ENCODE measurements around the gene GNL3.
"Not testable (repeated sequence)": the region's sequence is repeated elsewhere in the genome, so short reads cannot be mapped to it uniquely, and the experiment has no call there.

The GNL3 gene

GRCh38 chr3:52685709-52686691 lies at the start of gene GNL3, which contains the start of gene PBRM1:
Gene GNL3, plus strand, starts transcription at chr3:52686032. Its CDS starts 61 bp downstream, at chr3:52686093.
Gene PBRM1, minus strand, starts transcription at chr3:52685913.
- intact Hi-C loops (cut with DNase I), result loop anchor here (2.0 to 10.0 kb wide), 3 partner anchors 19 to 261 kb away; partner anchors contain the start of genes GLT8D1 and UQCC5
- DNase-seq, result peak; percentile 85 to 99 (median 92)

GRCh38 chr3:52636673-52637072 lies 49.2 kb upstream of the GNL3 start:
- no peak for DNase-seq
- intact Hi-C loops (cut with DNase I), result no loop called here

DNA sequence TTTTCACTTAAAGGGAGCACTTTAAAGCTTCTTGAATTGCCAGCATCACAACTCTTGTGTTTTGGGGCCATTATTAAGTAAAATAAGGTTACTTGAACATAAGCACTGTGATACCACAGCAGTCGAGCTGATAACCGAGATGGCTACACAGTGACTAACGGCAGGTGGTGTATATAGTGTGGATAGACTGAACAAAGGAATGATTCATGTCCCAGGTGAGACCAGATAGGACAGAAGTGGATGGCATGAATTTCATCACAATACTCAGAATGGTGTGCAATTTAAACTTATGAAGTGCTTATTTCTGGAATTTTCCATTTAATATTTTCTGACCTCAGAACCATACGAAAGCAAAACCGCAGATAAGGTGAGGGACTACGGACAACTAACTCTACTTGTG lies 40.3 kb upstream of the GNL3 start:
- DNase-seq, result no peak
- intact Hi-C loops (cut with DNase I), result no loop called here

DNA sequence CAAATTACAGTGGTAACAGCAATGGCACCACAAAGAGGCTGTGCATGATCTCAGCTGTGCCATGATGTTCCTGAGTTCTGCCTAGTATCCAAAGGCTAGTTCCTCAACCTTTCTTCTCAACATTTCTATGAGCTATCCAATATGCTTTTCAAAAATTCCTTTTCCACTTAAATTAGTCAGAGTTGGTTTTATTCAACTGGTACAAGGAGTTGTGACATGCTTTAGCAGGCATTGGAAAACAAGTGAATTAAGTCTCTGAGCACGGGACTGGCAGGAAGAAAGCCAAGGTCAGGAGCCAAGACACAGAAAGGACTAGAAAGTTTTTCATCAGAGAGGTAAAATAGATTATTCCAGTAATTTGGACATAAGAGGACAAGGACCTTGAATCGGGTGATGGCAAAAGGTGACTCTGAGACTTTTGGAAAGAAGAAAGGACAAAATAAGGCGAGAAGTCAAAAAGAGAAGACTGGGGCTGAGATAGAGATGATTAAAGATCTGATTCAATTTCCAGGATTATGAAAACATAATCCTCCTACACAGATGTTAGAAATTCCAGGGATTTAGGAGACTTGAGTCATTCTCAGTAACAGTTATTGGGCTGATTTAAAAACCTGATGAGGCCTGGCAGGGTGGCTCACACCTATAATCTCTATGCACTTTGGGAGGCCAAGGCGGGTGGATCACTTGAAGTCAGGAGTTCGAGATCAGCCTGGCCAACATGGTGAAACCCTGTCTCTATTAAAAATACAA lies 36.2 kb upstream of the GNL3 start:
- intact Hi-C loops (cut with DNase I), result no loop called here
- DNase-seq, result no peak

- intact Hi-C loops (cut with DNase I), result no loop called here
- no peak for DNase-seq
Observed at GRCh38 chr3:52650439-52650838, 35.4 kb upstream of the GNL3 start.

DNA sequence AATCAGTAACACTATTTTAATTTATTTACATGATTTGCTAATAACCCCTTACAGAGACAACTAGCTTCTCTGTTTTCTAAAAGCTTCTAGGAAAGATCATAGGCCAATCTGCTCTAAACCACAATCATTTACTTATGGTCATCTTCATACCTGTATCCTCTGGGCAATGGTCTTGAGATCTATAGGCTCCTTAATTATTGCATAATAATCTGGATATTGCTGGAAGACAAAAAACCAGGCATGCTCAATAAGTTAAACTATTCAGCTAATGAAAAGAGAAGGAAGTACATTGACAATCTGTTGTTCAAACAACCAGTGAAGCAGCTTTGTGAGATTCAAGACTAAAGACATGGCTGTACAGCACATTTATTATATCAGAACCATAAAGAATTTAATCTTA lies 34.2 kb upstream of the GNL3 start:
- DNase-seq, result no peak

GRCh38 chr3:52655895-52656294 lies 29.9 kb upstream of the GNL3 start:
- intact Hi-C loops (cut with DNase I), result no loop called here
- DNase-seq, result no peak

More for the DNA sequence above, 34.2 kb upstream of the GNL3 start:
- intact Hi-C loops (cut with DNase I), result no loop called here

GRCh38 chr3:52660046-52660445 lies 25.8 kb upstream of the GNL3 start:
- intact Hi-C loops (cut with DNase I), result no loop called here
- DNase-seq, result no peak

DNA sequence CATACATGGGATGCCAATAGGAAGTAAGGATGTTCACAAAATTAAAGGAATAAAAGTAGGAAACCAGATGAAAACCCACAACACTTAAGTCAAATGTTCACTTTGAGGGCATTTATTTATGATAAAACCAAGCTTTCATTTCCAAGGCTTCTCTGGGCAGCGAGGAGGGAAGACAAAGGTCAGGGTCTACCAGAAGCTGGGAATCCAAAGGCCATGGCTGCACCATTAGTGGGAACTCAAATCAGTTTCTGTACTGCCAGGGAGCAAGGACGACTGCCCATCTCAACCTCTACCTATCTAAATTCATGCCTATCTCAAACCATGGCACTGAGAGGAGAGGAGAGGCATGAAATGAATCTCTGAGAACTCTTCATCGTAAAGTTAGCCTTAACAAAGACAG lies 22.7 kb upstream of the GNL3 start:
- no peak for DNase-seq
- intact Hi-C loops (cut with DNase I), result no loop called here

GRCh38 chr3:52670621-52671521 lies 15.0 kb upstream of the GNL3 start:
- no peak for DNase-seq
- intact Hi-C loops (cut with DNase I), result no loop called here

DNA sequence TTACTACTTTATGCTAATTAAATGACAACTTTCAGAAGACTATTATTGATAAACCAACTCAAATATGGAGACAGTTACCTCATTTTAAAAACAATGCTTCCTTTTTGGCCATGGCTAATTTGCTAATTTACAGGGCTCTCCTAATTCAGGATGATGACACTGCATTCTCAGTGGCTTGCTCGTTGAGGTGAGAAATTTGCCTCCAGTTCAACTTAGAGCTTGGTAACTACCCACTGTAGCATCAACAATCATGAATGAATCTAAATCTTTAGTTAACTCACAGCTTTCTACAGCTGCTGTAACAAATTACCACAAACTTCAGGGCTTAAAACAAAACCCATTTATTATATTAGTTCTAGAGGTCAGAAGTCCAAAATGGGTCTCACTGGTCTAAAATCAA lies 14.2 kb upstream of the GNL3 start:
- intact Hi-C loops (cut with DNase I), result no loop called here

GRCh38 chr3:52676201-52676600 lies 9.6 kb upstream of the GNL3 start:
- DNase-seq; intact Hi-C loops (cut with DNase I): not testable (repeated sequence)

More for the DNA sequence above, 14.2 kb upstream of the GNL3 start:
- no peak for DNase-seq

DNA sequence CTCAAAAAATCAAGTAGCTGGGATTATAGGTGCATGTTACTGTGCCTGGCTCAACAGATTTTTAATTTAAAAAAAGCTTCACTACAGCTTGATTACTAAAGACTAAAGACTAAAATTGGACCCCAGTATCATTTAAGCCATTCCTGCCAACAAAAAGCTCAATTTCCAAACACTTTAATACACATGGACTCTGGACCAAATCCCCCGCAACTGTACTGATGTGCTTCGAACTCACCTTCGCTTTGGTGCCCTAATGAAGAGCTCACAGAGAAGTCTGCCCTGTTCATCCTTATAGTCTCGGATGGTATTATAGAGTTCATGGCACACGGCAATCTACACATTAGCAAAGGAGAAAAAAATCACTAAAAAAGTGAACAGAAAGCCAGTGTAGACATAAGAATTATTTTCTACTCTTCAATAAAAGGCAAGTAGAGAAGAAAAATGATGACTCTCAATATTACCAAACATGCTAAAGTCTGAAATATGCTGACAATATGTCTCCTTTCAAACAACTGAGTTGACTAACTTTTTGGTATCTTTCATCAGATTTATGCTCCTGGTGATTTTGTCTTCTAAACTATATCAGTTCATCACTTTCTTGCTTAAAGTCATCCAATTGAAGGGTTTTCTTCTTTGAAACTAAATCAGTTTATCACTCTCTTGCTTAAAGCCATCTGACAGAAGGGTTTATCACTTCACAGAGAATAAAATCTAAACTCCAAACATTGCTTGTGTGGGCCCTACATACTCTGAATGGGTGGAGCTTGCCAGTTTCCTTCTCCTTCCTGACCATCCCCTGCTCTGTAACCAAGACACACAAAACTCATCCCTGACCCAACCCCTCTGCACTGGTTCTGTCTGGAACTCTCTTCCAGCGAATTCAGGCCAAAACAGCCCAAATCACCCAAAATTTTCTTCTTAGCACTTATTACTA lies 7.3 kb upstream of the GNL3 start:
- intact Hi-C loops (cut with DNase I), result no loop called here
- DNase-seq, result no peak

- no peak for DNase-seq
Observed at GRCh38 chr3:52679199-52679538, 6.7 kb upstream of the GNL3 start.

GRCh38 chr3:52679811-52680210 lies 6.0 kb upstream of the GNL3 start:
- intact Hi-C loops (cut with DNase I), result loop anchor here (10.0 kb wide), 1 partner anchor 255 kb away; no protein-coding TSS in a partner anchor
- no peak for DNase-seq

More at GRCh38 chr3:52679199-52679538, 6.7 kb upstream of the GNL3 start:
- intact Hi-C loops (cut with DNase I), result no loop called here

DNA sequence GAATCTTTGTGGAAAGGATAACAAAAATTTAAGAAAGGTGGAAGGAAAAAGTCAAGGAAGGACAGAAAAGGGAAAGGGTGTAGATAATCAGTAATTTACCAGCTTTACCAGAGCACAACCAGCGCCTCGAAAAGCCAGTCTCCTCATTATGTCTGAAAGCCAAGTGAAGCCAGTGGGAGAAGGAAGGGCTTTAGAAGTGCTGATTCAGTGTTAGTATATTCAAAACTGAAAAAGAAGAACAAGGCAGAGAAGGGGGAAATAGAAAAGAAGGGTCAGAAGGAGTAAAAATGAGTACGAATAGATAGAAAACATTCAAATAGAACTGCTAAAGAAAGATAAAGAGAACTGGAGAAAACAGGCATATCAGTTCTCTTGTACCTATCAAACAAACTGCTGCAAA lies 4.2 kb upstream of the GNL3 start:
- intact Hi-C loops (cut with DNase I), result loop anchor here (10.0 kb wide), 1 partner anchor 257 kb away; no protein-coding TSS in a partner anchor
- DNase-seq, result no peak

DNA sequence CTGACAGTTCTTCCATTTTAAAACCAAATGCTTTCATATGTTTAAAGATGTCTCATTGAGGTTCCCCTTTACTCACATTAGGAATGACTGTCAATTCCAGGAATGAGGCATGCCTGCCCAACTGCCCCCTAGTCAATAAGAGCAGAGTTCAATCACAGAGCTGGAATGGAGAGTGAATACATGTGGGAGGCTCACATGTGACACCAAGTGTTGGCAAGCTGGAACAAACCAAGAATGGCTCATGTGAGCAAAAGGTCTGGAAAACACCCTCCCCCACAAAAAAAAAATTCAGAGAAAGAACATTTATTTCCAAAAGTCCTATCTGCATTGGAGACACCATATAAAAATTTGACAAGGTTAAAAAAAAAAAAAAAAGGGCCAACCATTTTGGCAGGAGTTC lies 3.8 kb upstream of the GNL3 start:
- intact Hi-C loops (cut with DNase I), result loop anchor here (10.0 kb wide), 1 partner anchor 257 kb away; no protein-coding TSS in a partner anchor
- peak in 1 of 10 donors; percentile 11 for DNase-seq

GRCh38 chr3:52683611-52684010 lies 2.2 kb upstream of the GNL3 start:
- intact Hi-C loops (cut with DNase I), result loop anchor here (2.0 to 10.0 kb wide), 3 partner anchors 21 to 259 kb away; partner anchors contain the start of genes GLT8D1 and UQCC5

GRCh38 chr3:52684184-52684583 lies 1.6 kb upstream of the GNL3 start:
- intact Hi-C loops (cut with DNase I), result loop anchor here (2.0 to 10.0 kb wide), 3 partner anchors 21 to 259 kb away; partner anchors contain the start of genes GLT8D1 and UQCC5
- DNase-seq, result no peak

More at GRCh38 chr3:52683611-52684010, 2.2 kb upstream of the GNL3 start:
- DNase-seq, result no peak
